ENCODE measurements around the gene BBS12. TPM values are rescaled to one million over a fixed set of nuclear protein-coding genes. Genes with fewer than 3 reads are reported as not detected.
A peak's percentile ranks its signal among the peaks of the same experiment; 100 is the strongest.

BBS12 gene
- total and polyA plus RNA-seq, 9 donors: 3.4 to 5.0 (median 3.9) TPM

- Histone ChIP-seq H3K27me3 (ENCODE audit: control insufficient read depth, insufficient read depth, low read length) (no peaks in the 10 kb centered on the region), H3K36me3 (ENCODE audit: control insufficient read depth, insufficient read depth, low read length) (no peaks in the 10 kb centered on the region), H3K4me1 (ENCODE audit: control insufficient read depth, insufficient read depth, low read length) (peaks cover 2% of the 10 kb centered on the region), H3K27ac (ENCODE audit: low read length) (no peak overlapping the region), H3K9me3 (replicated peaks; ENCODE audit: control insufficient read depth, low read depth, low read length) (no peaks in the 10 kb centered on the region), H3K4me3 (ENCODE audit: low read length) (no peak overlapping the region)
- no peak for DNase-seq
Measured at GRCh38 chr4:122711919-122712318, 20.6 kb upstream of the BBS12 start.

- no peak for DNase-seq
- Histone ChIP-seq H3K9me3 (replicated peaks; ENCODE audit: control insufficient read depth, low read depth, low read length) (no peaks in the 10 kb centered on the region), H3K27ac (ENCODE audit: low read length) (no peak overlapping the region), H3K27me3 (ENCODE audit: control insufficient read depth, insufficient read depth, low read length) (no peaks in the 10 kb centered on the region), H3K4me3 (ENCODE audit: low read length) (no peak overlapping the region), H3K36me3 (ENCODE audit: control insufficient read depth, insufficient read depth, low read length) (no peaks in the 10 kb centered on the region), H3K4me1 (ENCODE audit: control insufficient read depth, insufficient read depth, low read length) (peaks cover 2% of the 10 kb centered on the region)
- no CpG with 5 or more reads among the region's 4 CpGs for WGBS (ENCODE audit: insufficient coverage)
Measured at GRCh38 chr4:122712782-122713181, 19.7 kb upstream of the BBS12 start.

DNA sequence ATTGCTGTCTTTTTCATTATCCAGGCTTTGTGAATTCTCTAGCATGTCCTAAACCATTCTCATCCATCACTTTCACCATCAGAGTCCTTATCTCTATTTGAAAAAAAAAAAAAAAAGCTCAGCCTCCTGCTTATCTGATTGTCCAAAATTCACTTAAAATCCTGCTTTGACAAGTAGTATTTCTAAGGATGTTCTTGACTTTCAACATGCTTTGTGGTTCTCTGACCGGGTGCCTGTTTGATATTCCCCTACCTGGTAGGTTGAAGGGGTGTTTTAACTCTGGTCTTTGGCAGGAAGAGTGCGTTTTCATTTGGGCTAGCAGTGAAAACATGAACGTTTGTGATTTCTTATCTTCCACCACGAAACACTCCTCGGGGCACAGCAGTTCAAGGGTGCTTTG is 17.3 kb upstream of the BBS12 start:
- Histone ChIP-seq H3K27ac (ENCODE audit: low read length) (no peak overlapping the region), H3K4me1 (ENCODE audit: control insufficient read depth, insufficient read depth, low read length) (peaks cover 2% of the 10 kb centered on the region), H3K27me3 (ENCODE audit: control insufficient read depth, insufficient read depth, low read length) (no peaks in the 10 kb centered on the region), H3K9me3 (replicated peaks; ENCODE audit: control insufficient read depth, low read depth, low read length) (no peaks in the 10 kb centered on the region), H3K36me3 (ENCODE audit: control insufficient read depth, insufficient read depth, low read length) (no peaks in the 10 kb centered on the region), H3K4me3 (ENCODE audit: low read length) (no peak overlapping the region)
- no peak for DNase-seq
- no CpG with 5 or more reads among the region's 5 CpGs for WGBS (ENCODE audit: insufficient coverage)

DNA sequence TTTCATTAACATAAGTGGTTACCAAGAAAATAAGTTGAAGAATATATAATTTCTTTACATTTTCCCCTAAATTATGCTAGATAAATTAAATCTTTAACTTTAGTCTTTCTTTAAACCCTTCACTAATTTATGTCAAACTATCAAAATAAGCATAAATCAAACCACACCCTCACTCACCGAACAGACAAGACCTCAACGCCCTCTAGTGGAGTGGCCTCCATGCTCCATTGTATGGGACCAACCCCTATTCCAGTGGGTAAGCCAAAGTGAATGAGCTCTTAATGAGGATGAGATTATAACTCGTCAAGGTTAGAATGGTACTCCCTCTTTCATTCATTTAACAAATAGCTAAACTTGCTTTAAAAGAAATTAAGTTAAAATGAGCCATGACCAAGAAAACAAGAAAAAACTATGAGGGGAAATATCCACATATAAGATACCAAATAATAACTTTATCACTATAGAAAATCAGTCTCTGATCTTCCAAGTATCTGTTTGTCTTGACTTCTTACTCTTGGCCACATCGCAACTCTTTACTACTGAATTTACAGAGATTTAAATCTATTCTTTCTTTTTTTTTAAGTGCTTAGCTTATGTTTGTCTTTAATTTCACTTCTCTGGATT is 15.6 kb upstream of the BBS12 start:
- H3K27ac ChIP-seq (ENCODE audit: low read length): no peak overlapping the region
- H3K27me3 ChIP-seq (ENCODE audit: control insufficient read depth, insufficient read depth, low read length): no peaks in the 10 kb centered on the region
- no peaks in the 10 kb centered on the region for H3K9me3 ChIP-seq (replicated peaks; ENCODE audit: control insufficient read depth, low read depth, low read length)
- H3K4me3 ChIP-seq (ENCODE audit: low read length): no peak overlapping the region
- peak; percentile 47 for DNase-seq
- no peaks in the 10 kb centered on the region for H3K4me1 ChIP-seq (ENCODE audit: control insufficient read depth, insufficient read depth, low read length)
- H3K36me3 ChIP-seq (ENCODE audit: control insufficient read depth, insufficient read depth, low read length): no peaks in the 10 kb centered on the region
- WGBS (ENCODE audit: insufficient coverage): no CpG with 5 or more reads among the region's 4 CpGs

- peak overlapping the region; percentile 54 for H3K27ac ChIP-seq (ENCODE audit: low read length)
- WGBS (ENCODE audit: insufficient coverage): no CpG with 5 or more reads among the region's 2 CpGs
- H3K4me1 ChIP-seq (ENCODE audit: control insufficient read depth, insufficient read depth, low read length): no peaks in the 10 kb centered on the region
- no peaks in the 10 kb centered on the region for H3K36me3 ChIP-seq (ENCODE audit: control insufficient read depth, insufficient read depth, low read length)
- H3K4me3 ChIP-seq (ENCODE audit: low read length): no peak overlapping the region
- DNase-seq: peak; percentile 96
- H3K9me3 ChIP-seq (replicated peaks; ENCODE audit: control insufficient read depth, low read depth, low read length): no peaks in the 10 kb centered on the region
- no peaks in the 10 kb centered on the region for H3K27me3 ChIP-seq (ENCODE audit: control insufficient read depth, insufficient read depth, low read length)
Measured at GRCh38 chr4:122718281-122718680, 14.2 kb upstream of the BBS12 start.

- Histone ChIP-seq H3K9me3 (replicated peaks; ENCODE audit: control insufficient read depth, low read depth, low read length) (no peaks in the 10 kb centered on the region), H3K4me3 (ENCODE audit: low read length) (no peak overlapping the region), H3K4me1 (ENCODE audit: control insufficient read depth, insufficient read depth, low read length) (no peaks in the 10 kb centered on the region), H3K27ac (ENCODE audit: low read length) (no peak overlapping the region), H3K36me3 (ENCODE audit: control insufficient read depth, insufficient read depth, low read length) (no peaks in the 10 kb centered on the region), H3K27me3 (ENCODE audit: control insufficient read depth, insufficient read depth, low read length) (no peaks in the 10 kb centered on the region)
- no peak for DNase-seq
- WGBS (ENCODE audit: insufficient coverage): no CpG with 5 or more reads among the region's 1 CpG
Measured at GRCh38 chr4:122722256-122722655, 10.2 kb upstream of the BBS12 start.

- peaks cover 3% of the 10 kb centered on the region for H3K4me1 ChIP-seq (ENCODE audit: control insufficient read depth, insufficient read depth, low read length)
- no CpG with 5 or more reads among the region's 1 CpG for WGBS (ENCODE audit: insufficient coverage)
- no peaks in the 10 kb centered on the region for H3K36me3 ChIP-seq (ENCODE audit: control insufficient read depth, insufficient read depth, low read length)
- peak; percentile 63 for DNase-seq
- no peaks in the 10 kb centered on the region for H3K27me3 ChIP-seq (ENCODE audit: control insufficient read depth, insufficient read depth, low read length)
- H3K27ac ChIP-seq (ENCODE audit: low read length): peak overlapping the region; percentile 52
- no peaks in the 10 kb centered on the region for H3K9me3 ChIP-seq (replicated peaks; ENCODE audit: control insufficient read depth, low read depth, low read length)
- no peak overlapping the region for H3K4me3 ChIP-seq (ENCODE audit: low read length)
Measured at GRCh38 chr4:122728856-122729255, 3.6 kb upstream of the BBS12 start.

DNA sequence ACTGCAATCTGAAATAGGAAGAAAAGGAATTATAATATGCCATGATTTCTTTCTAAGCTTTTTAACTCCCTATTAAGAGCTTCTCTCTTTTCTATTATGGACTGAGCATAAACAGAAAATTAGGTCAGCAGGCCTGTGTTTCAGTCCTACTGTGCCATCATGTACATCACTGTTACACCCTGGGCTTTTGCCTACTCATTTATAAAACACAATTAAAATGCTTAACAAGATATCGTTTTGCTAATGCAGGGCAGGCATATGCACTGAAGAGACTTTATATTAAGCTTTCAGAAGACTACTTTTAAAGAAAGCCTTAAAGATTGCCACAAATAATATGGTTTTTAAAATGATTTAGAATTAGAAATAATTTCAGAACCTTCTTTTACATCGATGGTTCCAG is 828 bp upstream of the BBS12 start:
- H3K36me3 ChIP-seq (ENCODE audit: control insufficient read depth, insufficient read depth, low read length): no peaks in the 10 kb centered on the region
- peak overlapping the region; percentile 86 for H3K27ac ChIP-seq (ENCODE audit: low read length)
- no peak overlapping the region for H3K4me3 ChIP-seq (ENCODE audit: low read length)
- no CpG with 5 or more reads among the region's 2 CpGs for WGBS (ENCODE audit: insufficient coverage)
- no peaks in the 10 kb centered on the region for H3K27me3 ChIP-seq (ENCODE audit: control insufficient read depth, insufficient read depth, low read length)
- H3K9me3 ChIP-seq (replicated peaks; ENCODE audit: control insufficient read depth, low read depth, low read length): no peaks in the 10 kb centered on the region
- peaks cover 3% of the 10 kb centered on the region for H3K4me1 ChIP-seq (ENCODE audit: control insufficient read depth, insufficient read depth, low read length)
- no peak for DNase-seq

- WGBS (ENCODE audit: insufficient coverage): no CpG with 5 or more reads among the region's 1 CpG
- Histone ChIP-seq H3K36me3 (ENCODE audit: control insufficient read depth, insufficient read depth, low read length) (no peaks in the 10 kb centered on the region), H3K4me1 (ENCODE audit: control insufficient read depth, insufficient read depth, low read length) (peaks cover 3% of the 10 kb centered on the region), H3K27me3 (ENCODE audit: control insufficient read depth, insufficient read depth, low read length) (no peaks in the 10 kb centered on the region), H3K27ac (ENCODE audit: low read length) (peak overlapping the region; percentile 97), H3K9me3 (replicated peaks; ENCODE audit: control insufficient read depth, low read depth, low read length) (peaks cover 3% of the 10 kb centered on the region), H3K4me3 (ENCODE audit: low read length) (no peak overlapping the region)
- DNase-seq: no peak
Measured at GRCh38 chr4:122733787-122734120, 1.2 kb downstream of the BBS12 start.

- Histone ChIP-seq H3K4me1 (ENCODE audit: control insufficient read depth, insufficient read depth, low read length) (no peaks in the 10 kb centered on the region), H3K36me3 (ENCODE audit: control insufficient read depth, insufficient read depth, low read length) (peaks cover 9% of the 10 kb centered on the region), H3K4me3 (ENCODE audit: low read length) (no peak overlapping the region), H3K27ac (ENCODE audit: low read length) (peak overlapping the region; percentile 37), H3K27me3 (ENCODE audit: control insufficient read depth, insufficient read depth, low read length) (no peaks in the 10 kb centered on the region), H3K9me3 (replicated peaks; ENCODE audit: control insufficient read depth, low read depth, low read length) (peaks cover 3% of the 10 kb centered on the region)
- peak; percentile 31 for DNase-seq
Measured at GRCh38 chr4:122739174-122739573, 6.7 kb downstream of the BBS12 start.

All from muscle of leg (tissue), 11 donors.